GM19043 (cell line): Measurements from ENCODE around the gene ANKRD60.

Source experiments
- ATAC-seq: cut with Tn5 transposase; IDR thresholded peaks from one replicate; pipeline ENCODE4 v1.9.1; 2021; ENCODE audit warnings: low read depth; ENCODE audit not compliant: unreplicated experiment

ANKRD60 gene

GRCh38 chr20:58224974-58225373, 3.5 kb downstream of the ANKRD60 start:
- no peak for ATAC-seq

GRCh38 chr20:58224097-58224496, 4.4 kb downstream of the ANKRD60 start:
- ATAC-seq: no peak

DNA sequence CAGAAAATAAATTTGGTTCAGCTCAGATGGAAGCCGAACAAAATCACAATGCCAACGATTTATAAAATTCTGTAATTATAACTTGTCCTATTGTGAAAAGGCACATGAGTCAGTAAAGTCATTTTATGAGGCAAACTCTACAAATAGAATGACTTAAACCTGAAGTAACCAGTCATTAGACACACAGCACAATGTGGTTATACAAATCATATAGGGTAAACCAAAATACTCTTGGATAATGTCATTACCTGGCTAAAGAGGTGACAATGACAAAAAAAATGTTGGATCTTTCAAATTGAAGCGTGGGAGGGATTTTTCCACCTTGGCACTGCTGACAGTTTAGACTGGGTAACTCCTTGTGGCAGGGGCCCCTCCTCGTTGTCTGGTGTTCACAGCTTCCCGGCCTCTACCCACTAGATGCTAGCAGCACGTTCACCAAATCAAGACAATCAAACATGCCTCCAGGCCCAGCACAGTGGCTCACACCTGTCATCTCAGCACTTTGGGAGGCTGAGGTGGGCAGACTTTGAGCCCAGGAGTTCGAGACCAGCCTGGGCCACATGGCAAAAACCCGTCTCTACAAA, 5.0 kb downstream of the ANKRD60 start:
- no peak for ATAC-seq

DNA sequence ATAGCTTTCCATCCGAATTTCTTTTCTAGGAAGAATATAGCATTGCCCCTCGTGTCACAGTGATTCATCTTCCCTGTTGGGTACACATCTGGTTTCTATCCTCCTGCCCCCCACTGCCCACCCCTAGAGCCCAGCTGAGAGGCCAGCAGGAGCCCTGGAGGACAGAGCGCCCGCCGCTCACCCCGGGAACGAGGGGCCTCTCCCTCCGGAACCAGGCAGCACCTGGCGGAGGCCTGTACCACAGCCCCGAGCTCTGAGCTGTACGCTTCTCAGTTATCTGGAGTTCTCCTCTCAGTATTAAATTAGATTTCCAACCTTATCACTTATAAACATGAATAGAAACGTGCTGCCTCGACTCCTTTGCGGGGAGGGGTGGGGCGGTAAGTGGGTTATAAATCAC, 6.0 kb downstream of the ANKRD60 start:
- ATAC-seq: no peak

DNA sequence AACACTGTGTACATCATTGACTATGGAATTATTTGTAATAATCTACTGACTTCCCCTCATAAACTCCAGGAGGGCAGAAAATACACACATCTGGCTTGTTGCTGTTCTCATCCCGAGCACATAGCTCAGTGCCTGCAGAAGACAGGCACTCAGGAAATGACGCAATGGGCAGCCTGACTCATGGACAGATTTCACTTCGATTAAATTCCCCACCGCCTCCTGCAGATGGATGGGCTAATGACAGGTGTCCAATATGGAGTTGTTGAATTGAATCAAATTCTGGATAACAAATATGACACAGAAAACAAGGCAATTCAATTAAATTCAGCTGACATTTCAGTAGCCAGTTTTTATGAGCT, 9.1 kb downstream of the ANKRD60 start:
- no peak for ATAC-seq

DNA sequence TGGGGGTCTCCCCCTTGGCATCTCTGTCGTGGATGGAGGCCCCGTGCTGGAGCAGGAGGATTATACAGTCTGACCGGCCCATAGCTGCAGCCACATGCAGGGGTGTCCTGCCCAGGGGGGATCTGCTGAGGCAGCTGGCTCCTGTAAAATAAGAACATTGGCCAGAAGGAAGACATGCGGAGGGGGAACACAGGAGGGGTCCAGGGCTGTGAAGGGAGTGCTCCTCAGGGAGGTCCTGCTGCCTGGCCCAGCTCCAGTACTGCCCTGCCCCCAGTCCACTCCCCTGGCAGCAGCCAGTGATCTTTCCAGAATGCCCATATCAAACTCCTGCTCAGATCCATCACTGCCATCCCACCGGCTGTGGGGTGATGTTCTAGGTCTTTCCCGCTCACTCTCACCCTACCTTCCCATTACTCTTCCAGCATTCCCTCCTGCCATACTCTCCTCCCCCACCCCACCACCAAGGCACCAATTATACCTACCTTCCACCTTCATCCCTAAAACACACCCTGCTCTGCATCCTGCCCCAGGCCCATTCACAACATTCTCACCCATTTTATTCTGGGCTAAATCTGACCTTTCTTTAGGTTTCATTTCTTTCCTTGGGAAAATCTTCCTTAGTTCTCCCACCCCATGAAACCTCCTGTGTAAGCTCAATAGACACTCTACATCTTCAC, 9.7 kb downstream of the ANKRD60 start:
- no peak for ATAC-seq

GRCh38 chr20:58216334-58216733, 12.1 kb downstream of the ANKRD60 start:
- ATAC-seq: no peak

GRCh38 chr20:58215116-58215515, 13.3 kb downstream of the ANKRD60 start:
- no peak for ATAC-seq

DNA sequence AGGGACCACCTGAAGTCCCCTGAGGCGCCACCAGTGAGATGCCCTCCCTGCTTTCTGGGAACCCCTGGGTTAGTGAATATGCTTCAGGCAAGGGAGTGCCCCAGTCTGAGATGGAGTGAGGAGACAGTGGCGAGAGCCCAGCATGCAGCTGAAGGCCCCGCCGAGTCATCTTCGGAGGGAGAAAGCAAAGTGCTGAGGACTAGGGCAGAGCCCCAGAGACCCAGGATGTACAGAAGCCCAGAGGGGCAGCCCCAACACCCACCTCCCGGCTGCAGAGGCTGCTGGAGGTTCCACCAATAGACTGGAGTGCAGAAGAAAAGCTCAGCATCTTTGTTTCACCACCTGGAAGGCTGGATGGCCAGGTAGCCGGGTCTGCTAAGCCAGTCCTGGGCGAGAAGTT, 14.1 kb downstream of the ANKRD60 start:
- ATAC-seq: no peak

DNA sequence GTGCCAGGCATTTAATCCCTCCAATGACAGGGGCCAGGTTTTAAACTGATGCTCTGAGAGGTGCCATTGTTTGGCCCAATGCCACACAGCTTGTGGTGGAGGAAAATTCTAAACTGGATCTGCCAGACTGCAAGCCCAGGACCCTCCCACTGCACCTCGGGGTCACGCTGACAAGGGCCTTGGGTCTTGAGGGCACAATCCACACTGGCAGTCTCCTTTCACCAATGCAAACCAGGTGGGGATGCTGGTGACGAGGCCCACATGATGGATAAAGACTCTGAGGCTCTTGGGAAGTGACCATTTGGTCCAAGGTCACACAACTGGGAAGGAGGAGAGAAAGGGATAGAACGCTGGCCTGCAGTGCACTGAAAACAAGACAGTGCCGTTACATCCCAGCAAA, 14.7 kb downstream of the ANKRD60 start:
- no peak for ATAC-seq

- no peak for ATAC-seq
Observed at GRCh38 chr20:58213121-58213520, 15.3 kb downstream of the ANKRD60 start.

- no peak for ATAC-seq
Observed at GRCh38 chr20:58212636-58213035, 15.8 kb downstream of the ANKRD60 start.

- ATAC-seq: no peak
Observed at GRCh38 chr20:58210398-58210747, 18.1 kb downstream of the ANKRD60 start.

DNA sequence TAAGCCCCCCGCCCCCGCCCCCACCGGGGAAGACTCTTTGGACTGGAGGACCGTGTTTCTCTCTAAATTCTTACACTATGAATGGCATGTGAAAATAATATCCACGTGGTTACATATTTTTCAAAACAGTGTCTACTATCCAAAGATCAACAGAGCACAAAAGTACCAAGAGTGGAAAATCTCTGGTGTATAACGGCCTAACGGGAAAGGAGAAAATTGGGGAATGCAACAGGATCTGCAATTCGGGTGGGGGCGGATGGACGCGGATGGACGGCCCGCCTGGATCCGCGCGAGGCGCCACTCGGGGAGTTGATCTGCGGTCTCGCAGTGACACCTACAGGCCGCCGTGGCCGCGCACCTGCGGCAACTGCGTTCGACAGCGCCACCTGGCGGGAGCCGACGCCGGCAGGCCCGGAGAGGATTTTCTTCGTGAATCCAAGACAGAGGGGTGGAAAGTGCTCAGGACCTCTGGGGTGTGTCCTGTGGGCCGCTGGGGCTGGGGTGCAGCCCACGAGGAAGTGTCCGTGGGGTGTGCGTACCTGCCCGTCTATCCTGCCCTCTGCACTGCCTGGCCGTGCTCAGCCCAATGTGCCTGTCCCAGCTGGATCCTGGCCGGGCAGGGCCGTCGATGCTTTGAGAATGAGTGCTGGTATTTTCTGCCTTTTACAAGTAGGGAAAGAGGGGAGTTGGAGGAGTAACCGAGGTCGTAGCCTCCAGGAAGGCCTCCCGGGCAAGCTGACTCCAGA, 18.6 kb downstream of the ANKRD60 start:
- ATAC-seq: no peak

GRCh38 chr20:58208944-58209343, 19.5 kb downstream of the ANKRD60 start:
- ATAC-seq: no peak

DNA sequence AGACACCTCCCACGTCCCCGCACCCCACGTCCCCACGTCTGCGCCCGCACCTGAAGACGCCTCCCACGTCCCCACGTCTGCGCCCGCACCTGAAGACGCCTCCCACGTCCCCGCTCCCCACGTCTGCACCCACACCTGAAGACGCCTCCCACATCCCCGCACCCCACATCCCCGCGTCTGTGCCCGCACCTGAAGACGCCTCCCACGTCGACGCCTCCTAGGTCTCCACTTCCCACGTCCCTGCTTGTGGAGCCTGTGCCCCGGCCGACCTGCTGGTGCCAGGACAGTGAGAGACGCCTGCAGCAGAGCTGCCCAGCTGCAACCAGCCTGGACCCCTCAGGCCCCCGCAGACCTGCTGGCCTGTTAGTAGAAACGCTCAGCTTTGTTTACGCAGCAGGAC, 22.6 kb downstream of the ANKRD60 start:
- ATAC-seq: no peak

DNA sequence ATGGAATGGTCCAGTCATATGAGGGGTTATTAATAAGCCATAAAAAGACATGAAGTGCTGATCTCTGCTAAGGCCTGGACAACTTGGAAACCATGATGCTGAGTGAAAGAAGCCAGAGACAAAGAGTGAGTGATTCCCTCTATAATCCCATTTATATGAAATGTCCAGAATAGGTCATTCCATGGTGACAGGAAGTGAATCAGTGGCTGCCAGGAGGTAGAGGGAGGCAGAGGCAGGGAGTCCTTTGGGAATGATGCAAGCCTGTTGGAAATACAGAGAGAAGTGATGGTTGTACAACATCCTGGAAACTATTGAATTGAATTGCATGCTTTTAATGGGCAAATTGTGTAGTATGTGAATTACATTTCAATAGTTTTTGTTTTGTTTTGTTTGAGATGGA, 26.4 kb downstream of the ANKRD60 start:
- ATAC-seq: no peak

DNA sequence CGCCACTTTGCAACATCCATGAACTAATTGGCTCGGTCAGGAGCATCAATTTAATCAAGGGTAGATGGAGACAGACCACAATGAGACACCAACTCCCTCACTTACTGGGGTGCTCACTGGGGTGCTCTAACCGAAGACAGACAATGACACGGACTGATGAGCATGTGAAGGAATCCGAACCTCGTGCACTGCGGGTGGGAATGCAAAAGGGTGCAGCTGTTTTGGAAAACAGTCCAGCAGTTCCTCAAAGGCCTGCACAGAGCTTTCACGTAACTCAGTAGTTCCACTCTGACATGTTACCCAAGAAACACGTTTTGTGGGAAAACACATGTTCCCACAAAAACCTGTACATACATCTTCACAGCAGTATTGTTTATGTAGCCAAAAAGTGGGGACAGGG, 26.8 kb downstream of the ANKRD60 start:
- ATAC-seq: no peak

DNA sequence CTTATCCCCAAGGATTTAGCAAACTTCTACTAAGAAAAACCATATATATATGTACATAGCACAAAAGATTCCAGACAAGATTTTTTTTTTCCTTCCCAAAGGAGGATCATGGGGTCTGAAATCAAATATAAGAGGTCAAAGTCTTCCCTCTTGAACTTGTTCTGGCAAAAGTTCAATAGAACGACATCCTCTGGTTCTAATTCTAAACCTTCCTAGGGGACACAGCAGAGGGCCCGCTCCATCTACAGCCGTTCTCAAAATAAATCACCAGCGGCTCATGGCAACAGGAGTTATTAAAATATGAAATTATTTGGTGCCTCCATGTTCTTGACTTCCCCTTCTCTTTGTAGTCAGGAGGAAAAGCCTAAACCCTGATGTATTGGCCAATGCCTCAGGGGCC, 29.0 kb downstream of the ANKRD60 start:
- no peak for ATAC-seq

- ATAC-seq: no peak
Observed at GRCh38 chr20:58198901-58199355, 29.5 kb downstream of the ANKRD60 start.

- no peak for ATAC-seq
Observed at GRCh38 chr20:58198384-58198783, 30.1 kb downstream of the ANKRD60 start.

GRCh38 chr20:58197185-58197469, 31.3 kb downstream of the ANKRD60 start:
- ATAC-seq: no peak
